GM21576 (cell line): Measurements from ENCODE around the gene CSNK1A1.
"Not testable (repeated sequence)": the region's sequence is repeated elsewhere in the genome, so short reads cannot be mapped to it uniquely, and the experiment has no call there.

Source experiments
- ATAC-seq: cut with Tn5 transposase; IDR thresholded peaks from one replicate; pipeline ENCODE4 v1.9.1; 2021; ENCODE audit warnings: mild to moderate bottlenecking, moderate library complexity; ENCODE audit not compliant: unreplicated experiment

The CSNK1A1 gene

DNA sequence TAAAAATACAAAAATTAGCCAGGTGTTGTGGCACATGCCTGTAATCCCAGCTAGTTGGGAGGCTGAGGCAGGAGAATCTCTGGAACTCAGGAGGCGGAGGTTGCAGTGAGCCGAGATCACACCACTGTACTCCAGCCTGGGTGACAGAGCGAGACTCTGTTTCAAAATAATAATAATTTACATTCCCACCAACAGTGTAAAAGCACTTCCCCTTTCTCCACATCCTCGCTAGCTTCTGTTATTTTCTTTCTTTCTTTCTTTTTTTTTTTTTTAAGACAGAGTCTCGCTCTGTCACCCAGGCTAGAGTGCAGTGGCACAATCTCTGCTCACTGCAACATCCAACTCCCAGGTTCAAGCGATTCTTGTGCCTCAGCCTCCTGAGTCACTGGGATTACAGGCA is 89.3 kb downstream of the CSNK1A1 start:
- ATAC-seq: not testable (repeated sequence)

DNA sequence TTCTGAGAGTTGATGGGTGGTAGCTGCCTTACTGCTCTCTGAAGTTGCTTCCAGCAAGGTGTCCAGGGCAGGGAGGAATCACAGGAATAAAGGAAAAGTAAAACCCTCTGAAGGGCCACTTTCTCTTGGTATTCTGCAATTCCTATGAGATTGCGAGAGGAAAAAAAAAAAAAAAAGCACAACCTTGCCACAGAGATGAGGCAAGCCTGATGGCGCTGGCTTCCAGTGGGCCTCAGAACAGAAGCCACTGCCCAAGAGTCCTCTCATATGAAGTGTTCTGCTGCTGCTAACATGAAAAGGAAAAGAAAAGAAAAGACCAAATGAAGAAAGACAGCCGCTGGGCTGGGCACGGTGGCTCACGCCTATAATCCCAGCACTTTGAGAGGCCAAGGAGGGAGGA is 91.3 kb downstream of the CSNK1A1 start:
- ATAC-seq: no peak

DNA sequence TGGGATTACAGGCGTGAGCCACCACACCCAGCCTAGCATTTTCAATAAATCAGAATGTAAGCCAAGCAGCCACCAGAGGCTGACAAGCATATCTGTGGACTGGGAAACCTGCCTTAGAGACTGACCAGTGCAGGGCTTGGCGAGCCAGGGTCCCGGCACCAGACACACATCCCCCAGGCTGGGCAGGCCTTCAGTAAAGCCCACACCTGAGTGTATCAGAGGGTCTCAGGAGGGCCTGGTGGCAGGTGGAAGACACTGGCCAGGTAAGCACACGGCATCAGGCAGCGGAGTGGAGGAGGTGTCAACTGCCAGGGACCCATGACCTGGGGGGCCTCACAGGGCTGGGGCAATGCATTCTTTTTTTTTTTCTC is 93.9 kb downstream of the CSNK1A1 start:
- ATAC-seq: no peak

DNA sequence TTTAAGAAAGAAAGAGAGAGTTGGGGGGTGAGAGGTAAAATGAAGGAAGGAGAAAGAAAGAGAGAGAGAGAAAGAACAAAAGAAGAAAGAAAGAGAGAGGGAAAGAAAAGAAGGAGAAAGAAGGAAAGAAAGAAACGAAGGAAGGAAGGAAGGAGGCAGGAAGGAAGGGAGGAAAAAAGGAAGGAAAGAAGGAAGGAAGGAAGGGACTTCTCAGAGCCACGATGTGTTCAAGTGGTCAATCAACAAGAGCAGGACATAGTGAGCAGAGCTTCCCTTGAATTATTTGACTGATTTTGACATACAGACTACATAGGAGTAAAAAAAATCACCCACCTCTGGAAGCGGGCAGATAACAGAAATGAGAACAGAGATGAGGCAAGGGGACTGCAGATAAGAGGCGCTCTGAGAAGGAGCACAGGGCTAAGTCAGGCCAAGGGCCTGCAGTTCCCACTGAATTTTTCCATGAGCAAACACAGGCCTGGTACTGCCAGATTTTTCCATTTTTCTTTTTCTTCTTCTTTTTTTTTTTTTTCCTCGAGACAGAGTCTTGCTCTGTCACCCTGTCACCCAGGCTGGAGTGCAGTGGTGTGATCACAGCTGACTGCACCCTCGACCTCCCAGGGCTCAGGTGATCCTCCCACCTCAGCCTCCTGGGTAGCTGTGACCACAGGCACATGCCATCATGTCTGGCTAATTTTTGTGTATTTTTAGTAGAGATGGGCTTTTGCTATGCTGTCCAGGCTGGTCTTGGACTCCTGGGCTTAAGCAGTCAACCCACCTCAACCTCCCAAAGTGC is 94.4 kb downstream of the CSNK1A1 start:
- no peak for ATAC-seq

DNA sequence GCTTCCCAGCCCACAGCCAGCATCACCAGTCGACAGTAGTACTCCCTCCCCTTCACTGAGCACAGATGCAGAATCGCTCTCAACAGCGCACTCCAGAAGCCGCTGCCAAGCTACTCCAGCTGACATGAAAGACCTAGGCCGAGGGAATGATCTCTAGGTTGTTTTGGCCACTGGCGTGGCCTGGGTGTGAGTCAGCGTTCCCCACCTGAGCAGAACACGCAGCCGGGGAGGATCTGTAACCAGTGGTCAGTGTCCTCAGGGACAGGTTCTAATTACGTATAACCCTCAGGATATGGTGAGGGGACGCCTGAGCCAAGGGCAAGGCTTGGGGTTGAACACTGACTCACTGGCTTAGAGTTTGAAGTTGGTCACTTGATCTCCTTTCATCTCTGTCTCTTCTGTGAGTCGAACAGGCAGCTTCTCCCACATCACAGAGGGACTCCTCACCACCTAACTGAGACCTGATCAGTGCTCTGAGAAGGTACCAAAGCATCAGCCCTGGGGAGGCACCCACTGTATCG is 95.3 kb downstream of the CSNK1A1 start:
- no peak for ATAC-seq

DNA sequence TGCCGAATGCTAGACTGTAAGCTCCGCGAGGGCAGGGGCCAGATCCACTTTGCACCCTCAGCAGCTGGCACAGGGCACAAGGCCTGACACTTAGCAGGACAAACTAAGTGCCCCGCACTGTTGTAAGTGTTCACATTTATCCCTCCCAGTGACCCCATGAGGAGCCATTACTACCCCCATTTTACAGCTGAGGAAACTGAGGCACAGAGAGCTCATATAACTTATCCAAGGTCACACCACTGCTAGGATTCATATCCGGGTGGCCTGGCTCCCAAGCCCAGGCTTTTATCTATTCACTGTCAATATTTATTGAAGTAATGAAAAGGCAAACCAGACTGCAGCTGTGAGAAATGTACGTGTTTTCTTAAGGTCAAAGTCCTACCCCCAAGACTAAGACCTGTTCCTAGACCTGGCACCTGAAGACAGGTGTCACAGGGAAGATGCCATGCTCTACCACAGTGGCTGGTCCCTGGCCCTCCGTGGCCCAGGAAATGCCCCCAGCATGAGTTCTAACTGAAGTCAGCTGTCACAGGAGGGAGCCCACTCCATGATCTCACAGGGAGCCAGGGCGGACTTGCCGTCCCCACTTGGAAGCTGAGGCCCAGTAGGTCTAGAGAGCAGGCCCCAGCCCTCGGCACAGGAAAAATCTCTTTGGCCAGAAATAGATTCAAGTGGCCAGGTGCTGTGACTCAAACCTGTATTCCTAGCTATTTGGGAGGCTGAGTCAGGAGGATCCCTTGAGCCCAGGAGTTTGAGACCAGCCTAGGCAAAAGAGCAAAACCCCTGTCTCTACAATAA is 97.4 kb downstream of the CSNK1A1 start:
- no peak for ATAC-seq

DNA sequence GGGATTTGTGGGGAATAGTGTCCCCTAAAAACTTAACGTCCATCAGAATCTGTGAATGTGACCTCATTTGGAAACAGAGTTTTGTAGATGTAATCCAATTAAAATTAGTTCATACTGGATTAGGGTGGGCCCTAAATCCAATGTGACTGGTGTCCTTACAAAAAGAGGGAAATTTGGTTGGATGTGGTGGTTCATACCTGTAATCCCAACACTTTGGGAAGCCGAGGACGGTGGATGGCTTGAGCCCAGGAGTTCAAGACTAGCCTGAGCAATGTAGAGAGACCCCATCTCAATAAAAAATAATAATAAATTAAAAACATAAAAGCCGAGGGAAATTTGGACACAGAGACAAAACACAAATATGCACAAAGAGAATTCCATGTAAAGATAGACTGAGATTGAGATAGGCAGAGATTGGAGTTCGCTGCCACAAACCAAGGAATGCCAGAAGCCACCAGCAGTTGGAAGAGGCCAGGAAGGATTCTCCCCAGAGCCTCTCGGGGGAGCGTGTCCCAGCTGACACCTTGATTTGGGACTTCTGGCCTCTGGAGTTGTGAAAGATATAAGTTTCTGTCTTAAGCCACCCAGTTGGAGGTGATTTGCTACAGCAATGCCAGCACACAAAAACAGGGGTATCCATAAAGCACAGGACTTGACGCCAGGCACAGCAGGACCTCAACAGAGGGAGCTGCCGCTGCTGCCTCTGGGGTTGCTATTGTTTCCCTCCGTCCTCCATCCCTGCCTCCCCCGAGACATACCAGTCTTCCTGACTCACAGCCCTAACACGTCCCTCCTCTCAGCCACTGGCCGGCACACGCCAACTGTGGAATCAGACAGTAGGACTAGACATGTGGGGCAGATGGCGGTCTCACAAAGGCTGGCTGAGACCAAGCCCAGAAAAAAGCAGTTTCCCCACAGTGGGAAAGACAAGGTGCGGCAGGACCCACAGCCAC is 98.3 kb downstream of the CSNK1A1 start:
- ATAC-seq: no peak

DNA sequence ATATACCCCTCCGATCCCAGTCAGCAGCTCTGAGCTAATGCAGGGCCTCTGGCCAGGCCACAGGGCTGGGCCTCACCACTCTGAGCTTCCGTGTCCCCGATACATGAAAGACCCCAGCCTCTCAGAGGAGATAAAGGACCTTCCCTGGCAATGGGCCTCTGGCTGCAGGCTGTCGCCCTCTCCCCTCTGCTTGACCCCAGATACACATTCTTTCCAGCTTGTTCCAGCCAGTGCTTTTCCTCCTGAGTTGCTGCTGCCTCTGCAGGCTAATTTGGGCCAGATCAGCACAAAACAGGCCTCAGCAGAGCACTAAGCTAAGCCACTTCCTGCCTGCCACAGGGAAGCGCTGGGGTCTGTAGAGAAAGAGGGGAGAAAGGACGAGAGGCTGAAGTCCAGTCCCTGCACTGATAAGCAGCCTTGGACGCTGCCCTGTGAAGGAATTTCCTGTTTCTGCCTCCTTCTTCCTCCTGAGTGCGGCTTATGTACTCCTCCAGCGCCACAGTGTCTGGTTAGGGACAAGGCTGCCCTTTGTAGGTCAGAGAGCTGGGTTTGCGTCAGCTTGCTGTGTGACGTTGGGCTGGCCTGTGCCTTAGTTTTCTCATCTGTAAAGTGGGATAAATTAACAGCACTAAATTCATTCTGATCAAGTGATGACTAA is 99.1 kb downstream of the CSNK1A1 start:
- ATAC-seq: no peak

DNA sequence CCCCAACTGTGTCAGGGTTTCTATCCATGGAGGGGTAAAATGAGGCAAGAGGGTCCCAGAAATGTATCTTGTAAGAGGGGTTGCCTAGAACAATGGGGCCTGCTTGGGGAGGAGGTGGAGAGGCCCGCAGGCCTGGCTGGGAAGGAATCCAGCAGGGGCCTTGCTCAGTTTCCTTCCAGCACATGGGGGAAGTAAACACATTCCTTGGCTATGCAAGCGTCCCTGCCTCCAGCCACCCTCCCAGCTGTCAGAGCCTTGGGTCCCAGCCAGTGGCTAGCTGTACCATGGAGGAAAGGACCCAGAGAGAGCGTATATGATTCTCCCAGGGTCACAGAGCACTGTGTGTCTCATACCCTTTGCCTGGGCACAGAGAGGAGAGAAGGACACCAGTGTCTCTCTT is 101.0 kb downstream of the CSNK1A1 start:
- ATAC-seq: no peak

DNA sequence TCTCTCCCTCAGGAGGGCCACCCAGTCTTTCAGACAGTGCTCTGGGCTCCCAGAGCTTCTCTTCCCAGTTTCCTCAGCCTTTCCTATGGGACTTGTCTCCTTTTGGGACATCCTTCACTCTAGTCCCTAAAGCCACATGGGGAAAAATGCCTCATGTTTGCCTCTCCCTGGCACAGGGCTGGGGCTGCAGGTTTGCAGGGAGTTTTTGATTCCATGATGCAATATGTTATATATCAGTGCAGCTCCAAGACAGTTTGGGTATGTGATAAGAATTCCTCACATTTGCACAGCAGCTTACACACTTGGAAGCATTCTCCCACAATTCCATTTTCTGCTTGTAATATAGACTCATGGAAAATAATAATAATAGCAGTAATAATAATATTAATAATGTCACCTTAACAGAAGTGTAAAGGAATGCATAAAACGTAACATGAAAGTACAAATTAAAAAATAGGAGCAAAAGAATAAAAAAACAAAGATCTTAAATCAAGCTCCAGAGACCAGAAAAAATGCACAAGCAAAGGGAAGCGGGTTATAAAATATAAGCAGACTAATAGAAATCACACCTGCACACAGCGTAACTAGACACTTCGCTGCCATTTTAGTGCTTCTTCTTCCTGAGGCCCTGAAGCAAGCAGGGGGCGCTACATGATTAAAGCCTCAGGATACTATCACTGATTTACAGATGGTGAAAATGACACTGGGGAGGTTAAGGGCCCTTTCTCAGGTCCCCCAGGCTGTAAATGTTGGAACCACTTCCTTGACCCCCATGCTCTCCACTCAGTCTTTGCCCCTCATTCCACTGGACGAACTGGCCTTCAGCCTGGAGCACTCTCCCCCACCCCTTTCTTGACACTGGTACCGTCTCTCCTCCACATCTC is 102.2 kb downstream of the CSNK1A1 start:
- no peak for ATAC-seq

DNA sequence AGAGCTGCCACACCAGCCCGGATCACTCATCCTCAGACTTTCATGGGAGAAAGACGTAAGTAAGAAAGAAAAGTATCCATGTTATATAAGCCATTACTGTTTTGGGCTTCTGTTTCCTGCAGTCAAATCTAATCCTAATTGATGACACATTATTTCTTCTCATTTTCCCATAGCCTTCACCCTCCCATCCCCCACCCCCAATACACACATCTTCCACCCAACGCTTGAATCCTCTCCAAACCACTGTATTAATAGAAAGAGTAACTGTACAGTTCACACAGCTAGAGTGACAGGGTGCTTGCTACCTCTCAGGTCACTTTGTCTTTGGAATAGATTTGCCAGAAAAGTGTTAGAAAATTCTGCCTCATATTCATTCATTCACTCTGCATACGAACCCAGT is 102.8 kb downstream of the CSNK1A1 start:
- no peak for ATAC-seq

DNA sequence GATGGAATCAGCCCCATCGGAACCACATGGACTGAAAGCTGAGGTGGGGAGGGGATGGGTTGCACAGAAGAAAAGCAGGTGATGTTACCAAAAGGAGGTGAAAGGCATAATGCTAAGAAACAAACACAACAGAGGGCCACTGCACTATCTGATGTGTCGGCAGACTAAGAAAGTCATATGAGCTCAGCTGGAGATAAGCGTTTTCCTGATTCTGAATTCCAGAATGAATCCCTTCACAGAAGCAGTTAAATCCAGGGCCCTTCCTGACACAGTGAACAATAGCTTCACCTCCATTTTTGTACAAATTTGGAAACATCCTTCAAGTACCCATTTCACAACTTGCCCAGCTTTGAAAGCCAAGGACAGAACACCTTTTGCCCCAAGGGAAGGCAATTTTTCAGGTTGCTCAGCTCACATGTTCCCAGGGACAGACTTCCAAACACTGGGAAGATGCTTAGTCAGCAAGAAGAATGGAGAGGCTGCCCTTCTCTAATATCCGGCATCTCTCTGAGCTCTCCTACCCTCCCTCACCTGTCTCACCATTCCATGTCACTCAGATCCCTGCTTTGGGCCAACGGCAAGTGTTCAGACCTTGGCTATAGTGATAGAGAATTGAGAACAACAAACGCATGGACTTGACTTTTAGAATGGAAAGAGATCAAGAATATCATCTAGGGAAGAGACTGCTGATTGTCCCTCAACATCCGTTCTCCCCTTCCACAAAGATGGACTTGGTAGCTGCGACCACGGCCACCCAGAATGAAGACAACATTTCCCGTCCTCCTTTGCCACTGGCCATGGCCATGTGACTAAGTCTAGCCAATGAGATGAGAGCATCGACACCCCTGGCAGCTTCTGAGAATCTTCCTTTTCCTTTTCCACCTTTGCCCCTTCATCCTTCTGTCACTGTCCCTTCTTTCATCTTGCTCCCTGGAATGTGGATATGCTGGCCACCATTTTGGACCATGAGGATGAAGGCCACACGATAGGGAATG is 103.6 kb downstream of the CSNK1A1 start:
- no peak for ATAC-seq

DNA sequence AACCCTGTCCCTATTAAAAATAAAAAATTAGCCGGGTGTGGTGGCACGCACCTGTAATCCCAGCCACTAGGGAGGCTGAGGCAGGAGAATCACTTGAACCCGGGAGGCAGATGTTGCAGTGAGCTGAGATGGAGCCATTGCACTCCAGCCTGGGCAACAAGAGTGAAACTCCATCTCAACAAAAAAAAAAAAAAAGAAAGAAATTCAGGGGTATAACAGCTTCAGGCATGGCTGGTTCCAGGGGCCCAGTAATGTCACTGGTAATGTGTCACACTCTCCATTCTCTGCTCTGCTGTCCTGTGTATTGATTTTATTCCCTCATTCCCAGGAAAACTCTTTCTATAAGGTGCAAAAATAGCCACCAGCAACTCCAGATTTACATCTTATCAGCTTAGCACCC is 104.4 kb downstream of the CSNK1A1 start:
- ATAC-seq: not testable (repeated sequence)

DNA sequence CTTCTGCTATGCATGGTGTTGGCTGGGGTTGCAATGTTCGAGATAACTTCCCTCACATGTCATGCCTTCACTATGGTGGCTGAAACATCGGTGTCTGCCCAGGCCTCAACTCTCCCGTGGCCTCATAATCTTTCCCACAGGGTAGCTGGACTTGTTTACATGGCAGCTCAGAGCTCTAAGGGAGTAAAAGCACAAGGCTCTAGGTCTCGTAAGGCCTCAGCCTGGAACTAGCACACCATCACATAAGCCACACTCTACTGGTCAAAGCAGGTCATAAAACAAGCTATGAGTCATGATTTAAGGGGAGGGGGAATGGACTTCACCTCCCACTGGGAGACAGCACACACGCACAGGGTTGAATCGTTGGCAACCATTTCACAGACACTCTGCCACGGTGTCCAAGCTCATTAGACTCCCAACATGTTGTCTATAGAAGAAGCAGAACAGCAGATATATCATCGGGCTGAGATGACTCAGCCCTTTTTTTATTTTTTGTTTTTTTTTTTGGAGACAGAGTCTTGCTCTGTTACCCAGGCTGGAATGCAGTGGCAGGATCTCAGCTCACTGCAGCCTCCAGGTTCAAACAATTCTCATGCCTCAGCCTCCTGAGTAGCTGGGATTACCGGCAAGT is 105.4 kb downstream of the CSNK1A1 start:
- ATAC-seq: no peak

DNA sequence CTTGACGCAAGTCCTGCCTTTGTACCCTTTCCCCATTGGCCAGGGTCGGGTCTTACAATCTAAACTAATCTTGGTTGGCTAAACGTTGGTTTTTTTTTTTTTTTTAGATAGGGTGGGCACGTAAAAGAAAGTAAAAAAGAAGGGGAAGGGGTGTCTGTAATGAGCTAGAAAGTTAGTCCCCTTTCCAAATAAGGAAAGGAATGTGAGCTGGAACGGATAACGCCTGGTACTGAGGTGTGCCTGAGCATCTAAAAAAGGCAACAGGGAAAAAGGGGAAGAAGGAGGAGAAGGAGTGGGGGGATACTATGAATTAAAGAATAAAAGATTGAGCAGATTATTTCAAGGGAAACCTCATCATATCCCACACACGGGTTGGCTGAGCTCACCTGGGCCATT is 105.9 kb downstream of the CSNK1A1 start:
- no peak for ATAC-seq

DNA sequence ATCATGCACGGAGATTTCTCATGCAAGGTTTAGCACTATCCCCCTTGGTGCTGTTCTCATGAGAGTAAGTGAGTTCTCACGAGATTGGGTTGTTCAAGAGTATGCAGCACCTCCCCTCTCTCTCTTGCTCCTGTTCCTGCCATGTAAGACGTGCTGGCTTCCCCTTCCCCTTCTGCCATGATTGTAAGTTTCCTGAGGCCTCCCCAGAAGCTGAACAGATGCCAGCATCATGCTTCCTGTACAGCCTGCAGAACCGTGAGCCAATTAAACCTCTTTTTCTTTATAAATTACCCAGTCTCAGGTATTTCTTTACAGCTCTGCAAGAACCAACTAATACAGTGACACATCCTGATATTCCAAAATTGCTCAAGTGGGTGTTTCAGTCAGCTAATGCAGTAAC is 106.8 kb downstream of the CSNK1A1 start:
- not testable (repeated sequence) for ATAC-seq

DNA sequence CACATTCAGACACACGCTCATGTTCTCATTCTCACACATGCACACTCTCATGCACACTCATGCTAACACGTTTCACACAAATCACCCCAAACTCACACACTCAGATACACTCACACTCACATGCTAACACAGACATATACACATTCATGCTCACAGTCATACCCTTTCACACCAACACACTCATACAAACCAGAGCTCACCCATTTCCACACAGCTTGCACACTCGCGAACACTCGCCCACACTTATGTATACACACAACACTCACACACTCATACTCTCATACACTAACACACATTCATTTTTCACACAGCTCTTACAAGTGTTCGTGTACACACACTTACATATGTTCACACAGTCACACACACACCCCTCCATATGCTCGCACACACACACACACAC is 108.0 kb downstream of the CSNK1A1 start:
- ATAC-seq: no peak
